HCT116 (cell line): ENCODE measurements around the gene ADAP2.

Experiments
- ATF3 ChIP-seq: IDR thresholded peaks from 2 replicates; pipeline ENCODE4 v1.6.1; 2012
- CEBPB ChIP-seq: IDR thresholded peaks from 2 replicates; pipeline ENCODE4 v1.6.1; 2012; ENCODE audit warnings: low read depth
- CTCF ChIP-seq, 3 experiments: fragments of 200-600 bp in 1 of 3; sonication (generic) in 1 of 3; IDR thresholded peaks in 2 of 3; conservative IDR thresholded peaks in 1 of 3; 2 replicates each; pipeline ENCODE4 v1.5.1; 2012 to 2017; ENCODE audit warnings: low read depth in 2 of 3, low read length in 2 of 3, antibody characterized with exemption in 1 of 3, borderline replicate concordance in 1 of 3, control low read depth in 1 of 3, mild to moderate bottlenecking in 1 of 3, mixed read lengths in 1 of 3, mixed run types in 1 of 3, moderate library complexity in 1 of 3; ENCODE audit not compliant: insufficient read depth in 1 of 3
- JUND ChIP-seq: IDR thresholded peaks from 2 replicates; pipeline ENCODE4 v1.6.1; 2012
- POLR2A ChIP-seq: IDR thresholded peaks from 2 replicates; pipeline ENCODE4 v1.7.0; 2011; ENCODE audit warnings: borderline replicate concordance; ENCODE audit not compliant: insufficient read depth, insufficient read length; ENCODE audit errors: extremely low read depth
- POLR2AphosphoS5 ChIP-seq: IDR thresholded peaks from 2 replicates; pipeline ENCODE4 v1.6.1; 2011; ENCODE audit warnings: mild to moderate bottlenecking, low read depth, low read length, moderate library complexity
- RAD21 ChIP-seq: IDR thresholded peaks from 2 replicates; pipeline ENCODE4 v1.6.1; 2012; ENCODE audit warnings: low read depth, mild to moderate bottlenecking
- REST ChIP-seq: IDR thresholded peaks from 2 replicates; pipeline ENCODE4 v1.6.1; 2012; ENCODE audit warnings: low read depth
- SRF ChIP-seq: IDR thresholded peaks from 2 replicates; pipeline ENCODE4 v1.6.1; 2012; ENCODE audit warnings: low read depth
- TCF7L2 ChIP-seq: IDR thresholded peaks from 2 replicates; pipeline ENCODE4 v1.7.0; 2011; ENCODE audit warnings: borderline replicate concordance, inconsistent platforms; ENCODE audit not compliant: insufficient read depth, insufficient read length; ENCODE audit errors: extremely low read depth

GRCh38 chr17:30964876-30965275 lies 43.1 kb downstream of the ADAP2 start:
- no peak for TF ChIP-seq ATF3
- no peak for TF ChIP-seq RAD21
- no peak for TF ChIP-seq CTCF (IDR thresholded peaks at IDR 0.05 in 2 of 3, conservative IDR thresholded peaks at IDR 0.05 in 1 of 3; ENCODE audit: borderline replicate concordance in 1 of 3, insufficient read depth in 1 of 3, low read depth in 2 of 3, low read length in 2 of 3)
- TF ChIP-seq TCF7L2 = no peak
- TF ChIP-seq POLR2A = no peak
- TF ChIP-seq SRF = no peak
- no peak for TF ChIP-seq JUND
- no peak for TF ChIP-seq REST
- TF ChIP-seq POLR2AphosphoS5 = no peak
- no peak for TF ChIP-seq CEBPB
